GM21367 (cell line): ENCODE data around the gene TDRD1.
"Not testable (repeated sequence)": the region's sequence is repeated elsewhere in the genome, so short reads cannot be mapped to it uniquely, and the experiment has no call there.

Experiments used
- ATAC-seq: cut with Tn5 transposase; IDR thresholded peaks from one replicate; pipeline ENCODE4 v1.9.1; 2021; ENCODE audit not compliant: unreplicated experiment

Gene TDRD1, protein sequence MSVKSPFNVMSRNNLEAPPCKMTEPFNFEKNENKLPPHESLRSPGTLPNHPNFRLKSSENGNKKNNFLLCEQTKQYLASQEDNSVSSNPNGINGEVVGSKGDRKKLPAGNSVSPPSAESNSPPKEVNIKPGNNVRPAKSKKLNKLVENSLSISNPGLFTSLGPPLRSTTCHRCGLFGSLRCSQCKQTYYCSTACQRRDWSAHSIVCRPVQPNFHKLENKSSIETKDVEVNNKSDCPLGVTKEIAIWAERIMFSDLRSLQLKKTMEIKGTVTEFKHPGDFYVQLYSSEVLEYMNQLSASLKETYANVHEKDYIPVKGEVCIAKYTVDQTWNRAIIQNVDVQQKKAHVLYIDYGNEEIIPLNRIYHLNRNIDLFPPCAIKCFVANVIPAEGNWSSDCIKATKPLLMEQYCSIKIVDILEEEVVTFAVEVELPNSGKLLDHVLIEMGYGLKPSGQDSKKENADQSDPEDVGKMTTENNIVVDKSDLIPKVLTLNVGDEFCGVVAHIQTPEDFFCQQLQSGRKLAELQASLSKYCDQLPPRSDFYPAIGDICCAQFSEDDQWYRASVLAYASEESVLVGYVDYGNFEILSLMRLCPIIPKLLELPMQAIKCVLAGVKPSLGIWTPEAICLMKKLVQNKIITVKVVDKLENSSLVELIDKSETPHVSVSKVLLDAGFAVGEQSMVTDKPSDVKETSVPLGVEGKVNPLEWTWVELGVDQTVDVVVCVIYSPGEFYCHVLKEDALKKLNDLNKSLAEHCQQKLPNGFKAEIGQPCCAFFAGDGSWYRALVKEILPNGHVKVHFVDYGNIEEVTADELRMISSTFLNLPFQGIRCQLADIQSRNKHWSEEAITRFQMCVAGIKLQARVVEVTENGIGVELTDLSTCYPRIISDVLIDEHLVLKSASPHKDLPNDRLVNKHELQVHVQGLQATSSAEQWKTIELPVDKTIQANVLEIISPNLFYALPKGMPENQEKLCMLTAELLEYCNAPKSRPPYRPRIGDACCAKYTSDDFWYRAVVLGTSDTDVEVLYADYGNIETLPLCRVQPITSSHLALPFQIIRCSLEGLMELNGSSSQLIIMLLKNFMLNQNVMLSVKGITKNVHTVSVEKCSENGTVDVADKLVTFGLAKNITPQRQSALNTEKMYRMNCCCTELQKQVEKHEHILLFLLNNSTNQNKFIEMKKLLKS

DNA sequence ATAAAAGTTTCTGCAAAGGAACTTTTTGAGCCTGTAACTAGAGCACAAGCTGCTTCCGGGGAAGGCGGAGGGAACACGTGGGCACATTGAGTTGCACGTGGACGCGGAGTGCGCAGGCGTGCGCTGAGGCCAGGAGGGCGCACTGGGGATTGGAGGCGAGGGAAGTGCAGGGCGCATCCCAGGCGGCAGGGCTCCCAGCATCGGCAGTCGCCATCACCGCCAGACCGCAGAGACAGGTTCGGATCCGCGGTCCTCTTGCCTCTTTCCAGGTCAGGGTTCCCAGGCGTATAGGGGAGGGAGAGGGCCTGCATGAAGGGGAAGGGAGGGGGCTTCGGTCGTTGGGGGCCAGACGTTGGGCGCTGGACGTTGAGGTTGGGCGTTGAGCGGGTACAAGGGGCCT lies at the start of gene TDRD1:
TSS of gene TDRD1 (plus strand) at position 206 of the 400 bp plus-strand sequence. CDS start 8,479 bp downstream, outside the sequence.
- ATAC-seq, result no peak

GRCh38 chr10:114131094-114131493 lies 48.1 kb upstream of the TDRD1 start:
- ATAC-seq, result peak; percentile 89

DNA sequence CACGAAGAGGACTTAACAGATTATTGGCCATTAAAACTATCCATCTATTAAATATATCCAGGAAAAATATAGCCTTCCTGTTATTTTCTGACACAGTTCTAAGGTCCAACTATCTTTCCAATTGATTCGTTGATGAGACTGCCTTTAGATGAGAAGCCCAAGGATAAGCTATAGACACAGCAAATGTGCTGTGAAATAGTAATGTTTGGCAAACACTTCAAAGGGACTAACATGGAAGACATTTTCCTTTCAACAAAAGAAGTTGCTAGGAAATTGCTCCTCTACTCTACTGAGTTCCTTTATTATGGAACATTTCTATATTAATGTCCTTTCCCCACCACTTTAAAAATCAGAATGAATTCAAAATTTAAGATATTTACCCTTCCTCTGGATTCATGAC lies 43.7 kb upstream of the TDRD1 start:
- no peak for ATAC-seq

DNA sequence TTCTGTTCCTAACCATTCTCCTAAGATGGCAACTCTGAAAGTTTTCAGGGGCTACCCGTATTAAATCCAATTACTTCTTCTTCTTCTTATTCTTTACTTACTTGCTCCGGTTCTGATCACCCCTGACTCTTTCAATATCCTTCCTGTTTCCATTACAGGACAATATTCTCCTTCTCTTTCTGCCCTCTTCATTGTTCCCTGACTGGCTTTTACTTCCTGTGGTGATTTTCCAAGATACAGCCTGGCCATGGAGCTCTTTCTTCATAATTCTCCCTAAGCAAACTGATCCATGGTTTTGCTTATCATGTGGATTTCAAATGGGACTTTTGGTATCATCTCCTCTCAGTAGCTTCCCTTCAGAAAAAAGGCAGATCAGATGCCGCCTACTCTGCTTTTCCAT lies 40.6 kb upstream of the TDRD1 start:
- ATAC-seq, result no peak

- no peak for ATAC-seq
Measured at GRCh38 chr10:114140036-114140435, 39.1 kb upstream of the TDRD1 start.

DNA sequence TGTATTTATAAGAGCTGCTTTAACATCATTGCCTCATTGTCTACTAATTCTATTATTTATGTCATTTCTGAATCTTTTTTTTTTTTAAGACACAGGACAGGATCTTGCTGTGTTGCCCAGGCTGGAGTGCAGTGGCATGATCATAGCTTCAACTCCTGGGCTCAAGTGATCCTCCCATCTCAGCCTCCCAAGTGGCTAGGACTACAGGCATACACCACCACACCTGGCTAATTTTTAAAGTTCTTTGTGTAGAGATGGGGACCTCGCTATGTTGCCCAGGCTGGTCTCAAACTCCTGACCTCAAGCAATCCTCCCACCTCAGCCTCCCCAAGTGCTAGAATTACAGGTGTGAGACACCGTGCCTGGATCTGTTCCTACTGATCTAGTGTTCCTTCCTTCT lies 38.3 kb upstream of the TDRD1 start:
- ATAC-seq, result not testable (repeated sequence)

DNA sequence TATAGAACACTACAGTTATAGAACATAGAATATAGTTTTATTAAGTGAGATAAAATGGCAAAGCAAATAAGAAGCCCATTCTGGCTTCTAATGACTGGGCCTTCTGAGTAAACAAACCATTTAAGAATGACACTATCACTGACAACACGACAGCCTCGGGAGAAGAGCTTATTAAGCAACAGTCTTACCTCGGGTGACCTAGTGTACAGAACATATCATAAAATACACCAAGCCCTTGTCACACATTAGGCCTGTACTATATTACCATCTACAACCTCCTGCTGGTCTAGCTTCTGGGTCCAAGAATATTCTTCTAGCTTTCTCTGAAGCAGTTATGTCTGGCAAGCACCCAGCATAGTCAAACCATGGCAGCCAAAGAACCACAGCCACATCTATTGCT lies 37.1 kb upstream of the TDRD1 start:
- no peak for ATAC-seq

DNA sequence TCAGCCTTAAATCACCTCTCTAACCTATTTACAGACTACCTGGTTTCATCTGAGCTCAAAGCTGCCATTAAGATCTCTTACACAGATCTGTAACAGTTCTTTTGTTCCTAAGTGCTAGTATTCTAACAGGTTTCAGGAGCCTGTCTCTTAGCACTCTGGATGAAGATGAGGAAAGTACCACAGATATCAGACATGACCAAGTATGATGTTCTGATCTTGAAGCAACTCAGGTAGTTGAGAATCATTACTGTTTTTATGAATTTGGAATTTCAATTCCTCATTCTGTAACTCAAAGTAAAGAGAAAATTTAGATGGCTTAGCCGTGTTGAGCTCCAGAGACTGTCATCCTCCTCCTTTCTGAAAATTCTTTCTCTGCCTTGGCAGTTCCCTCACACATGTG lies 36.0 kb upstream of the TDRD1 start:
- no peak for ATAC-seq

- not testable (repeated sequence) for ATAC-seq
Measured at GRCh38 chr10:114149476-114149875, 29.7 kb upstream of the TDRD1 start.

DNA sequence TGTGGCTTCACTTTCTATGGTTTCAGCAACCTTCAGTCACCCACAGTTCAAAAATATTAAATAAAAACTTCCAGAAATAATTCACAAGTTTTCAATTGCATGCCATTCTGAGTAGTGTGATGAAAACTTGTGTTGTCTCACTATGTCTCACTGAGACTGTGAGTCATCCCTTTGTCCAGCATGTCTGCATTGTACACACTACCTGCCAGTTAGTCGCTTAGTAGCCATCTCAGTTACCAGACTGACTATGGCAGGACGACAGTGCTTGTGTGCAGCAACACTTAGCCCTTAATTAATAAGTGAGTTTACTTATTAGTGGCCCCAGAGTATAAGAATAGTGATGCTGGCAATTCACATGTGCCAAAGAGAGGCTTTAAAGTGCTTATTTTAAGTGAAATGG lies 27.7 kb upstream of the TDRD1 start:
- no peak for ATAC-seq

GRCh38 chr10:114151892-114152291 lies 27.3 kb upstream of the TDRD1 start:
- ATAC-seq, result no peak

DNA sequence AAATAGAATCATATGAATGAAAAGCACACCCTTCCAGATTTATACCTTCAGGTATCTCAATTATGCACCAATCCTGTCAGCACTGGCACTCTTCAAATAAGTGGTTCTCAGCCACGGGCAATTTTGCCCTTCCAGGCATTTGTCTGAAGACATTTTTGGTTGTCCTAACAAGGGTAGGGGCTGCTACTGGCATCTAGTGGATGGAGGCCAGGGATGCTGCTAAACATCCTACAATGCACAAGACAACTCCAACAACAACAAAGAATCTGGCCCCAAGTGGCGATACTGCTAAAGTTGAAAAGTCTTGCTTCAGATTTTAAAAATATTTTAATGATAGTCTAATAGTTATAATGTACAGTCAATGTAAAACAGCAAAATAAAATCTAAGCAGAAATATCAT lies 21.2 kb upstream of the TDRD1 start:
- ATAC-seq, result no peak

GRCh38 chr10:114163062-114163461 lies 16.1 kb upstream of the TDRD1 start:
- no peak for ATAC-seq

GRCh38 chr10:114166043-114166442 lies 13.1 kb upstream of the TDRD1 start:
- no peak for ATAC-seq

GRCh38 chr10:114166494-114166893 lies 12.7 kb upstream of the TDRD1 start:
- no peak for ATAC-seq

DNA sequence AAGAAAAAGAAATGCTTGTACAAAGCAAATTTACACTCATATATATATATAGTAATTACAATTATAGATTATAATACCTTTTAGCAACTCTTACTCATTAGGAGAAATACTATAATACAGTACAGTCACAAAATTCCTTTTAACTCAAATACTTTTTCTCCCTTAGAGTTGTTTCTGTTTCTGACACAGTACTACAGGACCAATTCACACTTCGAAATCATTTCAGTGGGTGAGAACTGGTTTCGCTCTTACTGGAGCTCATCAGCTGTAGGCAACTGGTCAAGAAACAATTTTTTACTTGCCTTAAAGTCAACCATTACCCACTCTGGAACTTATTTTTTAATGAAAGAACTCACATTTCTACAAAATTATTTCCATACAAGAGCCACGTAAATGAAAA lies 11.2 kb upstream of the TDRD1 start:
- no peak for ATAC-seq

DNA sequence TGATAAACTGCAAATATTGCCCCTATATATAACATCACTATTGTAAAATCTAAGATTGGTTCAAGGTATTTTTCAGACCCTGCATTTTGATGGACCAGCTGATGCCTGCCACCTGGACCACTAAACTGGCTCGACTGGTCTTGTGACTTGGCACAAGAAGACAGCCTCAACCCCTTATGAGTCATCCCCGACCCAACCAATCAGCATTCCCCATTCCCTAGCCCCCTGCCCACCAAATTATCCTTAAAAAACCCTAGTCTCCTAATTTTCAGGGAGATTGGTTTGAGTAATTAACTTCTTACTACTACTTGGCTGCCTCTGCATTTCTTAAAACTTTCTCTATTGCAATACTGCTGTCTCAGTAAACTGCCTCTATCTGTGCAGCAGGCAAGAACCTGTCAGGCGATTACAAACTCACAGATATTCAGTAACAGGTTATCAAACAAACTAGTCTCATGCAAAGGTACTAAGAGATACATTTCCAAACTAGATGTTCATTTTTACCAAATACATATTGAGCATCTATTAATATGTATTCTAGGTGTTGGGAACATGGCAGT lies 10.6 kb upstream of the TDRD1 start:
- no peak for ATAC-seq

DNA sequence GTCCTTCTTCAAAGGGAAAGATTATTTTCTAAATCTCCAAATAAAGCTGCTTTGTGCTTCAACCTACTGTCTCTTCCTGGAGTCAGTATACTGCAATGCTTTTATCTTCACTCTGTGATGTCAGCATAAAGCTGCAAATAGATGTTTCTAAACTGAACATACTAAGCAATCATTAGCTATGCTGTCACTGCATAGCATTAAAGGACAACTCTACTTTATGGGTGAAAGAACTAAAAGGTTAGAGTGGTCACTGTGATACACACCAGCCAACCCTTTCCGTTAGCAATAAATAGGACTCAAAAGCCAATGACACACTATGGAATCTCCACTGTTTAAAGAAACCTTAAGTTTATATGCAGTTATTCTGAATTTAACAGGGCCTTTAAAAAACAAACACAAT lies 6.9 kb upstream of the TDRD1 start:
- no peak for ATAC-seq

DNA sequence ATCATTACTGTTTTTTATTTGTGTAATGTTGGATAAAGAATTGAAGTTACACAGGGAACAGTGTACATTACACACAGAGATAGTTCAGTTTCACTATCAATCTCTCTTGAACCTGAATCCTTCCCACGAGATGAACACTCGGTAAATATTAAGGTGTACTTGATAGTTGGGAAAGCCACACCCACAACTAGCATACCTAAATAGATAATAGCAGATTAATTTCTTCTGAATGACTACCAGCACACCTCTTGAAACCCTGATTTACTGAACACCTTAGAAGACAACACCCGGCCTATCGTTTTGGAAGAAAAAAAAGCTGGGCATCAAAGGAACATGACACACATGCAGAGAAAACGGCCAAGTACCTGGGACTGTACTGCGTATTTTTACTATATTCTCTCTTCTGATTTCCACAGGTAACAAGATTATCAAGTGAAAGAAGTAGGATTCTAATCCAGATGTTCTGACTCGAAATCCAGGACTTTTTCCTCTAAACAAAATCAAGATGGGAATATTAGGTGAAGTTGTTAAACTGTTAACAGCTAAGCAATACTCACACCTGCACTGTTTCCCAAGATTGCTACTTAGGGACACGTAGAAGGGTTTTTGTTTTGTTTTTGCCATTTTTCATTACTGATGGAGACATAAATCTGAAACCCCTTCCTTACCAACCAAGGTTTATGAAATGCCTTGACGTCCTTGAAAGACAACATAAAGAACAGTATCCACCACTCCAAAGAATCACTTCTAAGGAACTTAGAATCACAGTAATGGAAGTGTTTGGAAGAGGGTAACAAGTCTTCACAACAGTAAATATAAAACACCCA lies 6.2 kb upstream of the TDRD1 start:
- ATAC-seq, result no peak

- ATAC-seq, result peak; percentile 1
Measured at GRCh38 chr10:114173603-114173920, 5.6 kb upstream of the TDRD1 start.
